AG04449 (cell line): Measurements from ENCODE around the gene CIB2.

Experiments
- CTCF ChIA-PET: fragments of 350-600 bp; formaldehyde crosslinking; extraction: SDS; loops from one replicate; lab custom pipeline; 2021; ENCODE audit warnings: antibody characterized with exemption; lab: Yijun Ruan, JAX
- POLR2A ChIA-PET: fragments of 400-600, 350-600 bp; formaldehyde crosslinking; extraction: SDS; loops from one replicate; lab custom pipeline; 2020; ENCODE audit warnings: antibody characterized with exemption, inconsistent platforms; lab: Yijun Ruan, JAX
- DNase-seq: peaks from one replicate; pipeline ENCODE4 v3.0.0-alpha.2; 2010; ENCODE audit warnings: low read depth, low spot score
- H3K4me3 ChIP-seq: 2 replicates; pipeline ENCODE4 v1.5.1; 2011; ENCODE audit warnings: low read depth, mild to moderate bottlenecking, control low read depth, low read length
- CTCF ChIP-seq: IDR thresholded peaks from one replicate; pipeline ENCODE4 v1.5.1; 2011; ENCODE audit warnings: mild to moderate bottlenecking, moderate library complexity, low read length, control low read depth, inconsistent platforms; ENCODE audit not compliant: insufficient read depth; ENCODE audit errors: missing control alignments

The CIB2 gene

DNA sequence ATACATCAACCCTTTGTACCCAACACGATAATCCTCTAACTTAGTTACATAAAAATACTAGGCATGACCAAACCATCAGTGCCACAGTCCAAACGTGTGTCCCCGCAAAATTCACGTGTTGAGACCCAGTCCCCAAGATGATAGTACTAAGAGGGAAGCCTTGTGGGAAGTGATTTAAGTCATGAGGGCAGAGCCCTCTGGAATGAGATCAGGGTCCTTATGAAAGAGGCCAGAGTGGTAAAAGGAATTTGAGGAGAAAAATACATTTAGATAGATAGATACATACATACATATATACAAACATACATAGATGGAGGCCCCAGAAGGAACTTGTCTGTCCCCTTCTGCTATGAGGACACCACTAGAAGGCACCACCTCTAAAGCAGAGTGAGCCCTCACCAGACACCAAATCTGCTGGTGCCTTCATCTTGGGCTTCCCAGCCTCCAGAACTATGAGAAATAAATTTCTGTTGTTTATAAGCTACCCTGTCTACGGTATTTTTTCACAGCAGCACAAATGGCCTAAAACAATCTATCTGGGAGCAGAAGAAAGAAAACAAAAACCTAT lies 61.7 kb downstream of the CIB2 start:
- POLR2A ChIA-PET: no interaction called here
- no peak overlapping the region for H3K4me3 ChIP-seq
- no peak for TF ChIP-seq CTCF
- no peak for DNase-seq
- CTCF ChIA-PET: interaction anchor here (1.0 to 3.9 kb wide), 5 partner anchors 18 to 171 kb away, joined by 3 to 20 read pairs (median 9); no protein-coding TSS in a partner anchor

- CTCF ChIA-PET: interaction anchor here (1.1 to 3.9 kb wide), 5 partner anchors 13 to 102 kb away, joined by 3 to 20 read pairs (median 9); no protein-coding TSS in a partner anchor
- POLR2A ChIA-PET: no interaction called here
- no peak overlapping the region for H3K4me3 ChIP-seq
- TF ChIP-seq CTCF: no peak
- no peak for DNase-seq
Measured at GRCh38 chr15:78069052-78069414, 62.2 kb downstream of the CIB2 start.

DNA sequence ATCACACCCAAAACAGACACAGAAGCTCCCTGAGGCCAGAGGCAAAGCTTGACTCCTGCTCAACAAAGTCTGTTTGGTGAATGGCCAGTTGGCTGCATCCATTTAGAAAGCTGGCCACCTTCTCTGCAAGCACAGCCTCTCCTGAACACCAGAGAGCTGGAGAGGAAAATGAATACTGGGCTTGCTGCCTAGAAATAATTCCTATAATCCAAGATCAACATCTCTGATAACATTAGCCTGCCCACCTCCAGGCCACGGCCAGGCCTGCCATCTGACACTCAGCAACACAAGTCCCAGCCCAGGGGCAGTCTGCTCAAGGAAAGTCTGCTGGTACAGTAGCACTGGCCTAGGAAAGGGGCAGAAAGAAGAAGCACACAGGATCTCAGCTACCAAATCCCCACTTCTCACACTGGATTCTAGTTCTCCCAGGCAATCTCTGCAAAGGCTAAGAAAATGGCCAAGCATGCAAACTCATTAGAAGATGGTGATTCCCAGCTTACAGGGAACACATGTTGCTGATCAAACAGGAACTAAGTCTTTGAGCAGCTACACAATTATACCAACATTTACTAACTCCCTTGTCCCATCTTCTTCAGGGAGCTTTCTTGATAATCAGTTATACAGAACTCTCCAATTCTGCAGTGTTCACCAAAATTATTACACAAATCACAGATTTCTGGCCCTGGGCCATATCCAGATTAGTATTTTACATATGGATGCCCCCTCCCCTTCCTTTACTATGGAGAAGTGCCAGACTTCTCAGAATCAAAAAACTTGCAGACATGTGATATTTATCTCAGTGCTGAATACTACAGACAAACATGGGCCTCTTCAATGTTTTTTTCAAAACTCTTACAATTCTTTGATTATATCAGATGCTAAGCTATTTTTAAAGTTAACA lies 63.7 kb downstream of the CIB2 start:
- TF ChIP-seq CTCF: no peak
- POLR2A ChIA-PET: interaction anchor here (0.6 kb wide), 1 partner anchor 9 kb away, joined by 3 read pairs; no protein-coding TSS in a partner anchor
- CTCF ChIA-PET: interaction anchor here (0.9 to 3.9 kb wide), 9 partner anchors 10 to 101 kb away, joined by 3 to 20 read pairs (median 4); partner anchors contain the start of gene TBC1D2B

DNA sequence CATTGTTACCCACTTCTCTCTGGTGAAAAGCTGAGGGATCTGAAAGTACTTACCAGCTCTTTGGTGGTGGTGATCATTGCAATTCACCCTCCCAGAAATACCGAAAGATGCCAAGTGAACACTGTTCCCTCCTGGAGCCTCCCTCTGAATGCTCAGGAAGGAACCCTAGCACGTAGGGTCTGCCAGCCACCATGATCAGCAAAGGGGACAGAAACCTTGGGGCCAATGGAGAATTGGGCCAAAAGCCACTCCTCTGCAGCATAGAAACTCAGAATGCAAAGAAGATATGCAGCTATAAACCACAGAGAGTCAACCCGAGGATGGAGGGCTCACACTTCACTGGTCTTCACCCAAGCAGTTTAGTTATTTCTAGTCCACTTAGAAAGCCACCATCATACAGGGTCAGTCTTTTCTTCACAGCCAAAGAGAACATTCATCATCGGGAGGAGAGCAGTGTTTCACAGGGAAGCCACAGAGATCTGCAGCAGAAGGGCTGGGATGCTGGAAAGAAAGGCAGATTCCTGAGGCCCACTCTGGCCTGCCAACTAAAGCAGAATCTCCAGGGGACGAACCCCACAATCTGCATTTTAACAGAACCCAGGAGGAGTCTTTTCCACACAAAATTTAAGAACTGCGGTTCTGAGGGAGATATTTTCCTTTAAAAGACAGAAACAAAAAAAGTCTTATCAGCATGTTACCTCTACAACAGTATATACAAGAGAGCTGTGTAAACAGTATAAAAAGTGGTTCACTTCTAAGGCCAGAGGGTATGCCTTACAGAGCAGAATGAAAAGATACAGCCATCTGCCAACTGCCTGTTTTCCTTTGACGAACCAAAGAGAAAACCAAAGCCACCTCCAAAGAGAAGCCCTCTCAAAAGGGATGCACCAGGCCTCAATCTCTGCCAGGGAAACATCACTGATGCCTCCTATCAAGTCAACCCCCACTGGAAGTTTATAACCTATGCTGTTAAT lies 65.0 kb downstream of the CIB2 start:
- no peak for DNase-seq
- no peak overlapping the region for H3K4me3 ChIP-seq
- TF ChIP-seq CTCF: no peak
- POLR2A ChIA-PET: interaction anchor here (0.6 to 1.8 kb wide), 4 partner anchors 9 to 20 kb away, joined by 3 to 13 read pairs (median 4); no protein-coding TSS in a partner anchor
- CTCF ChIA-PET: interaction anchor here (1.2 to 3.0 kb wide), 4 partner anchors 15 to 99 kb away, joined by 3 to 10 read pairs (median 4); no protein-coding TSS in a partner anchor

More for the DNA sequence above, 63.7 kb downstream of the CIB2 start:
- DNase-seq: no peak
- H3K4me3 ChIP-seq: no peak overlapping the region

DNA sequence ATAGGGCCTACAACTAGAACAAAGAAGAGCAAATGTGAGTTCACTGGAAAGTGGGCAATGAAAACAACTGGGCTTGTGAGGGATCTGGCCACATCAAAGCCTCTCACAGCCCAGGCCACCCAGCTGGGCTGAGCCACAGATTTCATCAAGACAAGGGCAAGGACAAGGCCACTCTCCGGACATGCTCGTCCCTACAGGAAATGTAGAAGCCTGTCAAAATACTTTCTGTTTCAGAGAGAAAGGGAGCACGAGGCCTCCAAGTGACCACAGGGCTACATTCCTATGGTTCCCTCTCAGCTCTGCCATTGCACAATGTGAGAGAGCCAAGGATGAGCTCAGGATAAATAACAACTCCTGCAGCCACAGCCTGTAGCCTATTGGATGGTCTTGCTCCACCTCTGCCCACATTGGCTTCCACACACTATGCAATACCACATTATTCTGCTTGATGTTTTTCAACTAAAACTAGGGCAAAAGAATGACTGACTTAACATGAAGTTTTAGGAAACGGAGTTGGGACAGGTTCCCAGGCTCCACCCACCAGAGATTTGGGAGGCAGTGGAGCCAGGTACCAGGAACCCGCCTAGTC lies 65.9 kb downstream of the CIB2 start:
- peak overlapping the region; percentile 35 for H3K4me3 ChIP-seq
- no peak for TF ChIP-seq CTCF
- peak; percentile 97 for DNase-seq
- CTCF ChIA-PET: interaction anchor here (1.4 to 3.0 kb wide), 2 partner anchors 28 to 99 kb away, joined by 3 to 10 read pairs; no protein-coding TSS in a partner anchor
- POLR2A ChIA-PET: interaction anchor here (1.0 to 1.8 kb wide), 2 partner anchors 10 to 15 kb away, joined by 6 to 13 read pairs; no protein-coding TSS in a partner anchor
